Measurements from ENCODE around the gene FGD4.
A peak's percentile ranks its signal among the peaks of the same experiment; 100 is the strongest.

The FGD4 gene

GRCh38 chr12:32617534-32617933 is 218.2 kb downstream of the FGD4 start:
- DNase-seq, result no peak

GRCh38 chr12:32618115-32618514 is 218.8 kb downstream of the FGD4 start:
- DNase-seq, result no peak

- DNase-seq, result no peak
Observed at GRCh38 chr12:32627976-32628375, 228.6 kb downstream of the FGD4 start.

- DNase-seq, result no peak
Observed at GRCh38 chr12:32641287-32641901, 242.0 kb downstream of the FGD4 start.

- no peak for DNase-seq
Observed at GRCh38 chr12:32644431-32644830, 245.1 kb downstream of the FGD4 start.

- no peak for DNase-seq
Observed at GRCh38 chr12:32647275-32647674, 247.9 kb downstream of the FGD4 start.

GRCh38 chr12:32650508-32650907 is 251.2 kb downstream of the FGD4 start:
- no peak for DNase-seq

GRCh38 chr12:32651151-32651955 is 252.0 kb downstream of the FGD4 start:
- no peak for DNase-seq

- no peak for DNase-seq
Observed at GRCh38 chr12:32651956-32652210, 252.5 kb downstream of the FGD4 start.

GRCh38 chr12:32659908-32660440 is 260.6 kb downstream of the FGD4 start:
- DNase-seq, result no peak

- DNase-seq, result peak; percentile 25
Observed at GRCh38 chr12:32661706-32662105, 262.3 kb downstream of the FGD4 start.

- no peak for DNase-seq
Observed at GRCh38 chr12:32662665-32663064, 263.3 kb downstream of the FGD4 start.

GRCh38 chr12:32666018-32666417 is 266.7 kb downstream of the FGD4 start:
- no peak for DNase-seq

- DNase-seq, result no peak
Observed at GRCh38 chr12:32669584-32669983, 270.2 kb downstream of the FGD4 start.

- peak; percentile 74 for DNase-seq
Observed at GRCh38 chr12:32671930-32672780, 272.8 kb downstream of the FGD4 start.

GRCh38 chr12:32679091-32679919 is 279.9 kb downstream of the FGD4 start, which contains the start of gene DNM1L:
DNM1L (plus strand) TSS chr12:32679301; CDS start chr12:32679364, 63 bp downstream.
- peak; percentile 95 for DNase-seq

- no peak for DNase-seq
Observed at GRCh38 chr12:32679920-32680237, 280.5 kb downstream of the FGD4 start.

GRCh38 chr12:32680787-32681186 is 281.4 kb downstream of the FGD4 start:
- no peak for DNase-seq

- no peak for DNase-seq
Observed at GRCh38 chr12:32681272-32681671, 281.9 kb downstream of the FGD4 start.

- no peak for DNase-seq
Observed at GRCh38 chr12:32686340-32686739, 287.0 kb downstream of the FGD4 start.

- no peak for DNase-seq
Observed at GRCh38 chr12:32688786-32689185, 289.4 kb downstream of the FGD4 start.

GRCh38 chr12:32690927-32691326 is 291.6 kb downstream of the FGD4 start:
- DNase-seq, result no peak

GRCh38 chr12:32692358-32692757 is 293.0 kb downstream of the FGD4 start:
- DNase-seq, result no peak
